Stomach (tissue), 4 donors: ENCODE measurements around the gene SERPING1.

Source experiments
- POLR2A ChIP-seq, 4 donors: fragments of 450-650 bp; IDR thresholded peaks; one replicate each; pipeline ENCODE4 v1.6.1; 2016; ENCODE audit warnings: antibody characterized with exemption in 4 of 4, control low read depth in 2 of 4, mild to moderate bottlenecking in 1 of 4, moderate library complexity in 1 of 4
- POLR2AphosphoS5 ChIP-seq, 3 donors: sonication (generic); formaldehyde crosslinking; IDR thresholded peaks; one replicate each; pipeline ENCODE4 v1.6.1; 2016; ENCODE audit warnings: antibody characterized with exemption in 3 of 3
- TF ChIP-seq, protein P1 (sequence below), 7 experiments: fragments of 450-650 bp in 4 of 7; fragments of 200-600 bp in 3 of 7; sonication (generic) in 3 of 7; IDR thresholded peaks; one replicate each; pipeline ENCODE4 v1.5.1; 2016 to 2019; ENCODE audit warnings: antibody characterized with exemption in 7 of 7, control low read depth in 2 of 7, mild to moderate bottlenecking in 1 of 7

DNA sequence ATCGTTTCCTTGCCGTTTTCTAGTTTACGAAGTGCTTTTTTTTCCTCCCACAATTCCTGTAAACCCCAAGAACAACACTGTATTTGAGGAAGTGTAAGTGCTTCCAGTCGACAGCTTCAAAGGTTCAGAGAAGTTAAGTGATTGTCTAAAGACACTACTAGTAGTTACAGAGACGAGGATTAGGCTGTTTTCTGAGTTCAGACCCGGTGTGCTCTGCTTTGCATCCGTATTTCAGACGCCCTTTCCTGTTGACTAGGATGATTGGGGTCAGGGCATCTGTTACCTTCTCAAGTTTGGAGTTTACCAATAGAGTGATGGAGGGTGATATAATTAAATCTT lies 60.5 kb downstream of the SERPING1 start:
- TF ChIP-seq, protein P1, sequence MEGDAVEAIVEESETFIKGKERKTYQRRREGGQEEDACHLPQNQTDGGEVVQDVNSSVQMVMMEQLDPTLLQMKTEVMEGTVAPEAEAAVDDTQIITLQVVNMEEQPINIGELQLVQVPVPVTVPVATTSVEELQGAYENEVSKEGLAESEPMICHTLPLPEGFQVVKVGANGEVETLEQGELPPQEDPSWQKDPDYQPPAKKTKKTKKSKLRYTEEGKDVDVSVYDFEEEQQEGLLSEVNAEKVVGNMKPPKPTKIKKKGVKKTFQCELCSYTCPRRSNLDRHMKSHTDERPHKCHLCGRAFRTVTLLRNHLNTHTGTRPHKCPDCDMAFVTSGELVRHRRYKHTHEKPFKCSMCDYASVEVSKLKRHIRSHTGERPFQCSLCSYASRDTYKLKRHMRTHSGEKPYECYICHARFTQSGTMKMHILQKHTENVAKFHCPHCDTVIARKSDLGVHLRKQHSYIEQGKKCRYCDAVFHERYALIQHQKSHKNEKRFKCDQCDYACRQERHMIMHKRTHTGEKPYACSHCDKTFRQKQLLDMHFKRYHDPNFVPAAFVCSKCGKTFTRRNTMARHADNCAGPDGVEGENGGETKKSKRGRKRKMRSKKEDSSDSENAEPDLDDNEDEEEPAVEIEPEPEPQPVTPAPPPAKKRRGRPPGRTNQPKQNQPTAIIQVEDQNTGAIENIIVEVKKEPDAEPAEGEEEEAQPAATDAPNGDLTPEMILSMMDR (IDR thresholded peaks at IDR 0.05) = no peak
- TF ChIP-seq POLR2AphosphoS5 (IDR thresholded peaks at IDR 0.05) = no peak
- no peak for TF ChIP-seq POLR2A (IDR thresholded peaks at IDR 0.05)
